Loucy (cell line): ENCODE measurements around the gene FRZB.

Experiments used
- H2AFZ ChIP-seq: fragments of 200-600 bp; sonication (generic); 2 replicates; pipeline ENCODE4 v1.6.0; 2016; ENCODE audit warnings: antibody characterized with exemption, mild to moderate bottlenecking, low read length, moderate library complexity
- H3F3A ChIP-seq: fragments of 200-600 bp; 2 replicates; pipeline ENCODE4 v1.6.0; 2016; ENCODE audit warnings: antibody characterized with exemption, low read depth, mild to moderate bottlenecking
- H3K27me3 ChIP-seq: fragments of 200-600 bp; sonication (generic); 2 replicates; pipeline ENCODE4 v1.6.1; 2014; ENCODE audit warnings: low read length, mild to moderate bottlenecking; ENCODE audit not compliant: insufficient read depth, poor library complexity, severe bottlenecking
- H3K36me3 ChIP-seq: fragments of 200-600 bp; sonication (generic); 2 replicates; pipeline ENCODE4 v1.6.1; 2016; ENCODE audit warnings: low read length; ENCODE audit not compliant: insufficient read depth
- H3K4me1 ChIP-seq: fragments of 200-600 bp; sonication (generic); 2 replicates; pipeline ENCODE4 v1.5.1; 2014; ENCODE audit warnings: low read length, mild to moderate bottlenecking; ENCODE audit not compliant: insufficient read depth, poor library complexity, severe bottlenecking
- H3K4me2 ChIP-seq: fragments of 200-600 bp; sonication (generic); 2 replicates; pipeline ENCODE4 v1.6.0; 2014; ENCODE audit warnings: antibody characterized with exemption, low read length, low read depth, mild to moderate bottlenecking; ENCODE audit not compliant: poor library complexity, severe bottlenecking
- H3K4me3 ChIP-seq: fragments of 200-600 bp; sonication (generic); 2 replicates; pipeline ENCODE4 v1.5.1; 2014; ENCODE audit warnings: low read length, mild to moderate bottlenecking, mixed read lengths; ENCODE audit not compliant: poor library complexity, severe bottlenecking
- H3K79me2 ChIP-seq: fragments of 200-600 bp; sonication (generic); 2 replicates; pipeline ENCODE4 v1.6.1; 2014; ENCODE audit warnings: low read length; ENCODE audit not compliant: insufficient read depth
- H3K9ac ChIP-seq: fragments of 200-600 bp; sonication (generic); 2 replicates; pipeline ENCODE4 v1.6.0; 2014; ENCODE audit warnings: mild to moderate bottlenecking, low read depth, low read length, moderate library complexity; ENCODE audit not compliant: poor library complexity, severe bottlenecking
- H3K9me2 ChIP-seq: fragments of 200-600 bp; sonication (generic); replicated peaks from 2 replicates; pipeline ENCODE4 v1.6.1; 2016; ENCODE audit warnings: low read depth, low read length, mixed read lengths
- H3K9me3 ChIP-seq: fragments of 200-600 bp; sonication (generic); 2 replicates; pipeline ENCODE4 v1.6.1; 2014; ENCODE audit warnings: mild to moderate bottlenecking, antibody characterized with exemption, low read length, low read depth; ENCODE audit not compliant: insufficient read depth
- H4K20me1 ChIP-seq: fragments of 200-600 bp; sonication (generic); 2 replicates; pipeline ENCODE4 v1.6.0; 2014; ENCODE audit warnings: antibody characterized with exemption, low read length, mild to moderate bottlenecking; ENCODE audit not compliant: insufficient read depth, poor library complexity, severe bottlenecking
- CTCF ChIP-seq: fragments of 200-600 bp; sonication (generic); conservative IDR thresholded peaks from 2 replicates; pipeline ENCODE4 v1.5.1; 2014; ENCODE audit warnings: mild to moderate bottlenecking, antibody characterized with exemption, low read length
- EZH2phosphoT487 ChIP-seq: fragments of 200-600 bp; IDR thresholded peaks from 2 replicates; pipeline ENCODE4 v1.6.1; 2018; ENCODE audit warnings: antibody characterized with exemption, mild to moderate bottlenecking, moderate library complexity, borderline replicate concordance

The FRZB gene

GRCh38 chr2:182904844-182905243, 38.4 kb upstream of the FRZB start:
- Histone ChIP-seq H3K4me1 (peaks cover 25% of the 10 kb centered on the region), H3K4me2 (no peak overlapping the region), H2AFZ (no peak overlapping the region), H3K79me2 (no peaks in the 10 kb centered on the region), H4K20me1 (no peaks in the 10 kb centered on the region), H3K36me3 (no peaks in the 10 kb centered on the region), H3K9me2 (no peaks in the 10 kb centered on the region), H3K9ac (no peak overlapping the region), H3K27me3 (no peaks in the 10 kb centered on the region), H3K9me3 (no peaks in the 10 kb centered on the region), H3F3A (no peaks in the 10 kb centered on the region; the same call in 1 of the 2 replicates), H3K4me3 (no peak overlapping the region)
- TF ChIP-seq EZH2phosphoT487 (no peak), CTCF (no peak)

GRCh38 chr2:182903566-182903965, 37.1 kb upstream of the FRZB start:
- no peaks in the 10 kb centered on the region for H3K79me2 ChIP-seq
- H2AFZ ChIP-seq: no peak overlapping the region
- H3F3A ChIP-seq: no peaks in the 10 kb centered on the region; the same call in 1 of the 2 replicates
- TF ChIP-seq CTCF: no peak
- no peak for TF ChIP-seq EZH2phosphoT487
- no peaks in the 10 kb centered on the region for H3K36me3 ChIP-seq
- no peaks in the 10 kb centered on the region for H3K9me3 ChIP-seq
- H3K4me1 ChIP-seq: peaks cover 31% of the 10 kb centered on the region
- H4K20me1 ChIP-seq: no peaks in the 10 kb centered on the region
- no peak overlapping the region for H3K4me2 ChIP-seq
- H3K9ac ChIP-seq: no peak overlapping the region
- H3K4me3 ChIP-seq: no peak overlapping the region
- no peaks in the 10 kb centered on the region for H3K27me3 ChIP-seq
- H3K9me2 ChIP-seq: no peaks in the 10 kb centered on the region

GRCh38 chr2:182901748-182902147, 35.3 kb upstream of the FRZB start:
- Histone ChIP-seq H3K79me2 (no peaks in the 10 kb centered on the region), H3K9me2 (no peaks in the 10 kb centered on the region), H3K27me3 (no peaks in the 10 kb centered on the region), H2AFZ (no peak overlapping the region), H3K4me2 (no peak overlapping the region), H3K4me1 (peaks cover 26% of the 10 kb centered on the region), H3K9ac (no peak overlapping the region), H3K9me3 (no peaks in the 10 kb centered on the region), H3K36me3 (no peaks in the 10 kb centered on the region), H3K4me3 (no peak overlapping the region), H3F3A (no peaks in the 10 kb centered on the region; the same call in 1 of the 2 replicates), H4K20me1 (no peaks in the 10 kb centered on the region)
- TF ChIP-seq EZH2phosphoT487 (no peak), CTCF (no peak)
